Neural cell (in vitro differentiated cells): ENCODE measurements around the gene RHOT2.

Experiments used
- CTCF ChIP-seq: fragments of 450-650 bp; IDR thresholded peaks from 2 replicates; pipeline ENCODE4 v1.5.1; 2014; ENCODE audit warnings: antibody characterized with exemption, mild to moderate bottlenecking, moderate library complexity; ENCODE audit not compliant: poor library complexity, severe bottlenecking
- EZH2 ChIP-seq: fragments of 200-600, 300-800 bp; shearing (Covaris generic), sonication (generic); IDR thresholded peaks from 2 replicates; pipeline ENCODE4 v1.6.1; 2014; ENCODE audit warnings: antibody characterized with exemption, low read length, borderline replicate concordance, mild to moderate bottlenecking; ENCODE audit not compliant: insufficient read depth, poor library complexity, severe bottlenecking
- POLR2AphosphoS5 ChIP-seq: IDR thresholded peaks from 2 replicates; pipeline ENCODE4 v1.6.1; 2012
- RAD21 ChIP-seq: fragments of 450-650 bp; conservative IDR thresholded peaks from 2 replicates; pipeline ENCODE4 v1.6.1; 2014; ENCODE audit warnings: antibody characterized with exemption, mild to moderate bottlenecking, moderate library complexity
- REST ChIP-seq: IDR thresholded peaks from 2 replicates; pipeline ENCODE4 v1.6.1; 2012; ENCODE audit warnings: borderline replicate concordance
- SMC3 ChIP-seq: fragments of 450-650 bp; conservative IDR thresholded peaks from 2 replicates; pipeline ENCODE4 v1.6.1; 2014; ENCODE audit warnings: antibody characterized with exemption, mild to moderate bottlenecking, moderate library complexity; ENCODE audit not compliant: poor library complexity
- TAF1 ChIP-seq: IDR thresholded peaks from 2 replicates; pipeline ENCODE4 v1.6.1; 2012; ENCODE audit warnings: low read depth

- TF ChIP-seq POLR2AphosphoS5 (no peak), CTCF (no peak), REST (no peak), RAD21 (no peak), SMC3 (no peak), TAF1 (no peak), EZH2 (no peak)
Measured at GRCh38 chr16:630249-630814, 37.6 kb upstream of the RHOT2 start.
